Neural cell (in vitro differentiated cells): ENCODE data around the gene TAGLN3. TPM values are rescaled to one million over a fixed set of nuclear protein-coding genes. Genes with fewer than 3 reads are reported as not detected.

Experiments
- H2AFZ ChIP-seq: fragments of 200-600, 300-800 bp; sonication (generic), shearing (Covaris generic); 2 replicates; pipeline ENCODE4 v1.6.0; 2014; ENCODE audit warnings: low read depth, mild to moderate bottlenecking, antibody characterized with exemption, low read length, moderate library complexity
- H3F3A ChIP-seq: fragments of 200-600 bp; shearing (Covaris generic); 2 replicates; pipeline ENCODE4 v1.6.1; 2016; ENCODE audit warnings: mild to moderate bottlenecking, moderate library complexity, mixed read lengths, antibody characterized with exemption, low read length; ENCODE audit not compliant: insufficient read depth, poor library complexity, severe bottlenecking
- H3K27ac ChIP-seq: fragments of 200-600, 300-800 bp; sonication (generic), shearing (Covaris generic); 2 replicates; pipeline ENCODE4 v1.5.1; 2014; ENCODE audit warnings: mild to moderate bottlenecking, low read length, moderate library complexity
- H3K27me3 ChIP-seq: fragments of 300-800, 200-600 bp; sonication (generic), shearing (Covaris generic); 2 replicates; pipeline ENCODE4 v1.6.0; 2014; ENCODE audit warnings: mild to moderate bottlenecking, low read depth, low read length, moderate library complexity; ENCODE audit not compliant: insufficient read depth
- H3K36me3 ChIP-seq: fragments of 300-800, 200-600 bp; sonication (generic), shearing (Covaris generic); 2 replicates; pipeline ENCODE4 v1.5.1; 2014; ENCODE audit warnings: mild to moderate bottlenecking, antibody characterized with exemption, low read length, moderate library complexity; ENCODE audit not compliant: insufficient read depth
- H3K4me2 ChIP-seq: fragments of 300-800, 200-600 bp; sonication (generic), shearing (Covaris generic); 2 replicates; pipeline ENCODE4 v1.6.0; 2014; ENCODE audit warnings: mild to moderate bottlenecking, low read length
- H3K4me3 ChIP-seq: fragments of 300-800, 200-600 bp; sonication (generic), shearing (Covaris generic); 2 replicates; pipeline ENCODE4 v1.5.1; 2014; ENCODE audit warnings: mild to moderate bottlenecking, low read length, moderate library complexity
- H3K79me2 ChIP-seq: fragments of 200-600 bp; shearing (Covaris generic); replicated peaks from 2 replicates; pipeline ENCODE4 v1.6.0; 2014; ENCODE audit warnings: mild to moderate bottlenecking, low read length, moderate library complexity; ENCODE audit not compliant: insufficient read depth
- H3K9ac ChIP-seq: fragments of 300-800, 200-600 bp; sonication (generic), shearing (Covaris generic); 2 replicates; pipeline ENCODE4 v1.6.1; 2016; ENCODE audit warnings: mild to moderate bottlenecking, low read length, mixed read lengths
- H3K9me2 ChIP-seq: fragments of 200-600 bp; shearing (Covaris generic); 2 replicates; pipeline ENCODE4 v1.6.1; 2016; ENCODE audit warnings: mild to moderate bottlenecking, low read length, mixed read lengths; ENCODE audit not compliant: insufficient read depth
- H3K9me3 ChIP-seq: fragments of 200-600, 300-800 bp; sonication (generic), shearing (Covaris generic); 2 replicates; pipeline ENCODE4 v1.6.1; 2016; ENCODE audit warnings: mild to moderate bottlenecking, mixed run types, low read length, moderate library complexity, mixed read lengths
- H4K20me1 ChIP-seq: fragments of 200-600 bp; shearing (Covaris generic); 2 replicates; pipeline ENCODE4 v1.6.1; 2016; ENCODE audit warnings: mild to moderate bottlenecking, mixed run types; ENCODE audit not compliant: insufficient read depth
- CTCF ChIP-seq: fragments of 450-650 bp; IDR thresholded peaks from 2 replicates; pipeline ENCODE4 v1.5.1; 2014; ENCODE audit warnings: antibody characterized with exemption, mild to moderate bottlenecking, moderate library complexity; ENCODE audit not compliant: poor library complexity, severe bottlenecking
- EP300 ChIP-seq: fragments of 450-650 bp; conservative IDR thresholded peaks from 2 replicates; pipeline ENCODE4 v1.6.1; 2014; ENCODE audit warnings: antibody characterized with exemption, mild to moderate bottlenecking, moderate library complexity; ENCODE audit not compliant: poor library complexity, severe bottlenecking
- EZH2 ChIP-seq: fragments of 200-600, 300-800 bp; shearing (Covaris generic), sonication (generic); IDR thresholded peaks from 2 replicates; pipeline ENCODE4 v1.6.1; 2014; ENCODE audit warnings: antibody characterized with exemption, low read length, borderline replicate concordance, mild to moderate bottlenecking; ENCODE audit not compliant: insufficient read depth, poor library complexity, severe bottlenecking
- MXI1 ChIP-seq: fragments of 450-650 bp; conservative IDR thresholded peaks from 2 replicates; pipeline ENCODE4 v1.6.1; 2014; ENCODE audit warnings: antibody characterized with exemption, mild to moderate bottlenecking; ENCODE audit not compliant: poor library complexity, severe bottlenecking
- POLR2AphosphoS5 ChIP-seq: IDR thresholded peaks from 2 replicates; pipeline ENCODE4 v1.6.1; 2012
- RAD21 ChIP-seq: fragments of 450-650 bp; conservative IDR thresholded peaks from 2 replicates; pipeline ENCODE4 v1.6.1; 2014; ENCODE audit warnings: antibody characterized with exemption, mild to moderate bottlenecking, moderate library complexity
- REST ChIP-seq: IDR thresholded peaks from 2 replicates; pipeline ENCODE4 v1.6.1; 2012; ENCODE audit warnings: borderline replicate concordance
- SMC3 ChIP-seq: fragments of 450-650 bp; conservative IDR thresholded peaks from 2 replicates; pipeline ENCODE4 v1.6.1; 2014; ENCODE audit warnings: antibody characterized with exemption, mild to moderate bottlenecking, moderate library complexity; ENCODE audit not compliant: poor library complexity
- TAF1 ChIP-seq: IDR thresholded peaks from 2 replicates; pipeline ENCODE4 v1.6.1; 2012; ENCODE audit warnings: low read depth
- polyA plus RNA-seq: library from polyadenylated mRNA; depleted of rRNA; stranded (reverse); fragments of >200 nt; gene quantifications from 2 replicates; pipeline ENCODE4 v1.2.3, GENCODE V29; 2014

TAGLN3 gene
- polyA plus RNA-seq, 1 donor from 2014 or later = 519 TPM

GRCh38 chr3:111952866-111953450, 45.8 kb upstream of the TAGLN3 start:
- Histone ChIP-seq H3K79me2 (no peaks in the 10 kb centered on the region), H3F3A (no peaks in the 10 kb centered on the region), H3K9me2 (no peaks in the 10 kb centered on the region), H4K20me1 (no peaks in the 10 kb centered on the region), H3K9ac (no peak overlapping the region), H3K27ac (no peak overlapping the region), H2AFZ (no peak overlapping the region), H3K27me3 (no peaks in the 10 kb centered on the region), H3K4me2 (no peak overlapping the region), H3K36me3 (no peaks in the 10 kb centered on the region), H3K9me3 (no peaks in the 10 kb centered on the region), H3K4me3 (no peak overlapping the region)
- TF ChIP-seq SMC3 = no peak
- TF ChIP-seq CTCF = no peak
- no peak for TF ChIP-seq EP300
- no peak for TF ChIP-seq TAF1
- no peak for TF ChIP-seq POLR2AphosphoS5
- no peak for TF ChIP-seq RAD21
- no peak for TF ChIP-seq REST
- TF ChIP-seq EZH2 = no peak
- no peak for TF ChIP-seq MXI1

- no peaks in the 10 kb centered on the region for H3K79me2 ChIP-seq
These were observed 44.3 kb upstream of the TAGLN3 start for GRCh38 chr3:111954228-111954990.

More at GRCh38 chr3:111954228-111954990, 44.3 kb upstream of the TAGLN3 start:
- H3K9me2 ChIP-seq = no peaks in the 10 kb centered on the region
- H3K4me2 ChIP-seq = no peak overlapping the region
- no peaks in the 10 kb centered on the region for H3K9me3 ChIP-seq
- H3K9ac ChIP-seq = no peak overlapping the region
- H4K20me1 ChIP-seq = no peaks in the 10 kb centered on the region
- H3K27ac ChIP-seq = no peak overlapping the region
- H3K4me3 ChIP-seq = no peak overlapping the region
- H3K36me3 ChIP-seq = no peaks in the 10 kb centered on the region
- H2AFZ ChIP-seq = no peak overlapping the region
- no peaks in the 10 kb centered on the region for H3F3A ChIP-seq
- TF ChIP-seq POLR2AphosphoS5 (no peak), REST (no peak), CTCF (no peak)
- no peaks in the 10 kb centered on the region for H3K27me3 ChIP-seq
